WTC11 (cell line): ENCODE data around the gene DIAPH1. TPM values are rescaled to one million over a fixed set of nuclear protein-coding genes. Genes with fewer than 3 reads are reported as not detected.

Source experiments
- ATAC-seq: fragments of 200-7000 bp; cut with Tn5 transposase; 2 replicates; pipeline ENCODE4 v1.10.0; 2021; ENCODE audit warnings: mild to moderate bottlenecking, moderate library complexity
- CTCF ChIA-PET: fragments of 300-600 bp; sonication (Branson Sonifier 250); formaldehyde crosslinking; loops from one replicate; lab custom pipeline; 2021; ENCODE audit warnings: antibody characterized with exemption; lab: Charles Lee
- POLR2A ChIA-PET: fragments of 350-600 bp; sonication (Branson Sonifier 250); formaldehyde crosslinking; loops from one replicate; lab custom pipeline; 2021; ENCODE audit warnings: antibody characterized with exemption; lab: Charles Lee
- DNase-seq: peaks from one replicate; pipeline ENCODE4 v3.0.0; 2021; ENCODE audit warnings: low spot score
- H3K27ac Mint-ChIP-seq: 2 replicates; pipeline ENCODE4 v1.8.0; 2021; ENCODE audit warnings: mixed read lengths
- H3K27me3 Mint-ChIP-seq: 2 replicates; pipeline ENCODE4 v1.8.0; 2021; ENCODE audit warnings: low read depth, mild to moderate bottlenecking, moderate library complexity, mixed read lengths
- H3K36me3 Mint-ChIP-seq: 2 replicates; pipeline ENCODE4 v1.8.0; 2021; ENCODE audit warnings: mixed read lengths
- H3K4me1 Mint-ChIP-seq: 2 replicates; pipeline ENCODE4 v1.8.0; 2022; ENCODE audit warnings: mixed read lengths
- H3K4me3 Mint-ChIP-seq: 2 replicates; pipeline ENCODE4 v1.8.0; 2021; ENCODE audit warnings: mild to moderate bottlenecking, moderate library complexity, mixed read lengths
- H3K9me3 Mint-ChIP-seq: 2 replicates; pipeline ENCODE4 v1.8.0; 2021; ENCODE audit warnings: mixed read lengths
- AR ChIP-seq: fragments of 250-450 bp; sonication (Bioruptor Pico); IDR thresholded peaks from 2 replicates; pipeline ENCODE4 v1.9.0; 2021; ENCODE audit warnings: mild to moderate bottlenecking
- ATF3 ChIP-seq: sonication (generic); formaldehyde crosslinking; conservative IDR thresholded peaks from 2 replicates; pipeline ENCODE4 v1.8.1; 2022; ENCODE audit warnings: mild to moderate bottlenecking, missing genetic modification reagents
- ATF6 ChIP-seq: sonication (generic); formaldehyde crosslinking; IDR thresholded peaks from 2 replicates; pipeline ENCODE4 v1.8.1; 2023; ENCODE audit warnings: mild to moderate bottlenecking, missing genetic modification reagents
- CTCF ChIP-seq: fragments of 200-600 bp; IDR thresholded peaks from 2 replicates; pipeline ENCODE4 v1.8.0; 2022; ENCODE audit warnings: antibody characterized with exemption
- ELF4 ChIP-seq: sonication (generic); formaldehyde crosslinking; IDR thresholded peaks from 2 replicates; pipeline ENCODE4 v1.8.1; 2022; ENCODE audit warnings: low read depth, mild to moderate bottlenecking, moderate library complexity, missing genetic modification reagents
- ERG ChIP-seq: fragments of 250-450 bp; sonication (Bioruptor Pico); IDR thresholded peaks from 2 replicates; pipeline ENCODE4 v1.8.0; 2021; ENCODE audit warnings: mild to moderate bottlenecking
- ETV6 ChIP-seq: sonication (generic); formaldehyde crosslinking; IDR thresholded peaks from 2 replicates; pipeline ENCODE4 v1.8.1; 2022; ENCODE audit warnings: mild to moderate bottlenecking, missing genetic modification reagents
- FOXP4 ChIP-seq: sonication (generic); formaldehyde crosslinking; IDR thresholded peaks from 2 replicates; pipeline ENCODE4 v1.8.0; 2022; ENCODE audit warnings: mild to moderate bottlenecking, missing genetic modification reagents
- JAZF1 ChIP-seq: fragments of 250-450 bp; sonication (Bioruptor Pico); IDR thresholded peaks from 2 replicates; pipeline ENCODE4 v1.9.0; 2021; ENCODE audit warnings: moderate library complexity, mild to moderate bottlenecking, inconsistent platforms
- MXD4 ChIP-seq: fragments of 250-450 bp; sonication (Bioruptor Pico); IDR thresholded peaks from 2 replicates; pipeline ENCODE4 v1.8.0; 2021; ENCODE audit warnings: mild to moderate bottlenecking, moderate library complexity, borderline replicate concordance
- PRDM15 ChIP-seq: sonication (generic); formaldehyde crosslinking; IDR thresholded peaks from 2 replicates; pipeline ENCODE4 v1.8.0; 2022; ENCODE audit warnings: missing genetic modification reagents
- RELA ChIP-seq: sonication (generic); formaldehyde crosslinking; IDR thresholded peaks from 2 replicates; pipeline ENCODE4 v1.8.1; 2022; ENCODE audit warnings: missing genetic modification reagents, mild to moderate bottlenecking, borderline replicate concordance
- SP1 ChIP-seq: sonication (generic); formaldehyde crosslinking; conservative IDR thresholded peaks from 2 replicates; pipeline ENCODE4 v1.8.1; 2022; ENCODE audit warnings: missing genetic modification reagents
- TP53 ChIP-seq: sonication (generic); formaldehyde crosslinking; IDR thresholded peaks from 2 replicates; pipeline ENCODE4 v1.8.1; 2023; ENCODE audit warnings: mild to moderate bottlenecking, missing genetic modification reagents
- ZNF121 ChIP-seq: sonication (generic); formaldehyde crosslinking; IDR thresholded peaks from 2 replicates; pipeline ENCODE4 v1.8.0; 2023; ENCODE audit warnings: missing genetic modification reagents
- ZNF317 ChIP-seq: sonication (generic); formaldehyde crosslinking; IDR thresholded peaks from 2 replicates; pipeline ENCODE4 v1.8.1; 2023; ENCODE audit warnings: low read depth, mild to moderate bottlenecking, moderate library complexity, missing genetic modification reagents, borderline replicate concordance
- ZNF396 ChIP-seq: fragments of 250-450 bp; sonication (Bioruptor Pico); IDR thresholded peaks from 2 replicates; pipeline ENCODE4 v1.8.0; 2021; ENCODE audit warnings: mild to moderate bottlenecking, moderate library complexity, borderline replicate concordance
- ZSCAN18 ChIP-seq: fragments of 250-450 bp; sonication (Bioruptor Pico); IDR thresholded peaks from 2 replicates; pipeline ENCODE4 v2.1.2; 2022; ENCODE audit warnings: mild to moderate bottlenecking, moderate library complexity
- total RNA-seq: library from RNA; stranded (reverse); gene quantifications from 3 replicates; pipeline ENCODE4 v1.2.3, GENCODE V29; 2021

The DIAPH1 gene
- total RNA-seq, 1 experiment from 2014 or later, result 109 TPM

GRCh38 chr5:141664733-141665461, 46.1 kb upstream of the DIAPH1 start:
- peaks cover 45% of the 10 kb centered on the region for H3K36me3 Mint-ChIP-seq
- no peak overlapping the region for H3K4me3 Mint-ChIP-seq
- no peaks in the 10 kb centered on the region for H3K27me3 Mint-ChIP-seq
- CTCF ChIA-PET, result interaction anchor here (0.6 to 2.0 kb wide), 35 partner anchors 8 to 347 kb away, joined by 3 to 26 read pairs (median 4); partner anchors contain the start of genes ARAP3, DELE1, DIAPH1 and FCHSD1
- no peaks in the 10 kb centered on the region for H3K9me3 Mint-ChIP-seq
- no peak overlapping the region for H3K27ac Mint-ChIP-seq
- ATAC-seq (peak; percentile 95), DNase-seq (peak; percentile 88)
- TF ChIP-seq PRDM15 (CRISPR knock-in tag) (no peak), ELF4 (CRISPR knock-in tag) (no peak), ZSCAN18 (CRISPR knock-in tag) (no peak), ETV6 (CRISPR knock-in tag) (peak; percentile 51; the same call in 1 of the 2 replicates), SP1 (0 out of 2 replicates have a peak, but pooled peaks have one; percentile 38), ZNF121 (CRISPR knock-in tag) (peak; percentile 26; the same call in 1 of the 2 replicates), ZNF317 (CRISPR knock-in tag) (no peak), ATF6 (CRISPR knock-in tag) (no peak), CTCF (peak; percentile 92)
- POLR2A ChIA-PET, result interaction anchor here (1.0 to 1.3 kb wide), 2 partner anchors 46 to 259 kb away, joined by 3 read pairs; partner anchors contain the start of genes DELE1 and DIAPH1
- peaks cover 11% of the 10 kb centered on the region for H3K4me1 Mint-ChIP-seq

GRCh38 chr5:141663506-141663905, 44.7 kb upstream of the DIAPH1 start:
- peaks cover 48% of the 10 kb centered on the region for H3K36me3 Mint-ChIP-seq
- ATAC-seq (no peak), DNase-seq (no peak)
- no peak overlapping the region for H3K27ac Mint-ChIP-seq
- ChIA-PET POLR2A (no interaction called here), CTCF (interaction anchor here (2.0 kb wide), 1 partner anchor 29 kb away, joined by 26 read pairs; no protein-coding TSS in a partner anchor)
- no peak overlapping the region for H3K4me3 Mint-ChIP-seq
- peaks cover 8% of the 10 kb centered on the region for H3K4me1 Mint-ChIP-seq
- no peaks in the 10 kb centered on the region for H3K9me3 Mint-ChIP-seq
- no peaks in the 10 kb centered on the region for H3K27me3 Mint-ChIP-seq
- TF ChIP-seq ERG (CRISPR knock-in tag) (no peak), FOXP4 (CRISPR knock-in tag) (no peak), RELA (no peak), JAZF1 (CRISPR knock-in tag) (no peak), MXD4 (CRISPR knock-in tag) (no peak), ATF3 (CRISPR knock-in tag) (no peak), AR (CRISPR knock-in tag) (no peak), TP53 (CRISPR knock-in tag) (no peak), ZNF396 (CRISPR knock-in tag) (no peak)
